Urothelium cell line (cell line): Measurements from ENCODE around the gene MCM3AP.

Source experiments
- DNase-seq: peaks from one replicate; pipeline ENCODE4 v3.0.0; 2011; ENCODE audit warnings: low spot score, mixed read lengths
- FAIRE-seq: peaks from 2 replicates; lab custom pipeline; 2011; peaks lifted over from hg19 to GRCh38; lab: Jason Lieb, UNC

Gene MCM3AP

GRCh38 chr21:46220275-46220810, 65.1 kb downstream of the MCM3AP start:
- FAIRE-seq (no peak), DNase-seq (no peak)

GRCh38 chr21:46219591-46220239, 65.7 kb downstream of the MCM3AP start:
- FAIRE-seq: no peak
- no peak for DNase-seq

DNA sequence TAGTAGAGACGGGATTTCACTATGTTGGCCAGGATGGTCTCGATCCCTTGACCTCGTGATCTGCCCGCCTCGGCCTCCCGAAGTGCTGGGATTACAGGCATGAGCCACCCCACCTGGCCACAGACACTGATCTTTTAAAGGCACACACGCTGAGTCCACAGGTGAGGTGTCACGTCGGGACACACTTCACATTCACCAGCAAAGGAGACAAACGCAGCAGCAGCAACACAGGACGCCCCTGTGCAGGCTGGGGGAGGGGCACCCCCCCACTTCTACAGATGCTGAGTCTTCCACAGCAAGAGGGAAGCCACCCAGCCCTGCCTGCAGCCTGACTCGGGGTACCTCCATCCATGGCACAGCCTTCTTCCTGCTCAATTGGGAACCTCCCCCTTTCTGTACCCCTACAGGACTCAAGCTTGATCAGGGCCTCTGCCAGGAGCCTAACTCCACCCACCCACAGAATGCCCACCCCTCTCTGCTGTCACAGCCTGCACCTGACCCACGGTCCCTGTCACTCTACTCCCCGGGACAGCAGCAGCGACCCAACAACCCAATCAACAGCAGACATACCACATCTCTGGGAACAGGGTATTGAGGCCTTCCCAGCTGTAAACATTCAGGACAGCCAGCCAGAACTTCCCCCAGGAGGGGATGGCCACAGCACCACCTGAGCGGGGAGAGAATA, 66.4 kb downstream of the MCM3AP start:
- no peak for FAIRE-seq
- DNase-seq: no peak

GRCh38 chr21:46217511-46218196, 67.8 kb downstream of the MCM3AP start:
- no peak for FAIRE-seq

GRCh38 chr21:46216132-46216747, 69.2 kb downstream of the MCM3AP start:
- FAIRE-seq: no peak
- DNase-seq: no peak

More at GRCh38 chr21:46217511-46218196, 67.8 kb downstream of the MCM3AP start:
- no peak for DNase-seq

GRCh38 chr21:46215436-46216131, 69.8 kb downstream of the MCM3AP start:
- DNase-seq (no peak), FAIRE-seq (no peak)

GRCh38 chr21:46214478-46215340, 70.7 kb downstream of the MCM3AP start:
- DNase-seq (no peak), FAIRE-seq (no peak)

DNA sequence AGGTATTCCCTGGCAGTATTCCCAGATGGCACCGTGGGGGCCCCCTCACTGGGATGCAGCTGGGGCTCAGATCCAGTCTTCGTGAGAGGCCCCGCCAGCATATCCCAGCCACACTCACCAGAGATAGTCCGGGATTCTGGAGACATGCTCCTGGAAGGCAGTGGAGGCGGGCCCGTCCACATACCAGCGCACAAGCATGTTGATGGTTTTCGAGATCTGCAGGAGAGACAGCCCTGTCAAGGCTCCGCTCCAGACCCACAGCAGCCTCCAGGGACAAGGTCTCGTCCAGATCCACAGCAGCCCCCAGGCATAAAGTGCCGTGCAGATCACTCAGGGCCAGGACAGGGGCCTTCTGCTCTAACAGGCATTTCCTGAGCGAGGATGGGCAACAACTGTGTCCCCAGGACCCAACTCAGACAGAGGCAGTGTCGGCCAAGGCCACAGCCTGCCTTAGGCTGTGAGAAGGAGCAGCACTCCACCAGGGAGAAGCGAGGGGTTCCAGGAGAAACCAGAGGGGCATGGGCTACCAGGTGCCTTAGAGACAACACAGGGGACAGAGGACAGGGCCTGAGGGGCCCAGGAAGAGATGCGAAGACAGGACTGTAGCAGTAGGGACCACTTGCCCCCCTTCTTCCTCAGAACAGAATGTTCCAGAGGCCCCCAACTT, 71.7 kb downstream of the MCM3AP start:
- FAIRE-seq (no peak), DNase-seq (no peak)

DNA sequence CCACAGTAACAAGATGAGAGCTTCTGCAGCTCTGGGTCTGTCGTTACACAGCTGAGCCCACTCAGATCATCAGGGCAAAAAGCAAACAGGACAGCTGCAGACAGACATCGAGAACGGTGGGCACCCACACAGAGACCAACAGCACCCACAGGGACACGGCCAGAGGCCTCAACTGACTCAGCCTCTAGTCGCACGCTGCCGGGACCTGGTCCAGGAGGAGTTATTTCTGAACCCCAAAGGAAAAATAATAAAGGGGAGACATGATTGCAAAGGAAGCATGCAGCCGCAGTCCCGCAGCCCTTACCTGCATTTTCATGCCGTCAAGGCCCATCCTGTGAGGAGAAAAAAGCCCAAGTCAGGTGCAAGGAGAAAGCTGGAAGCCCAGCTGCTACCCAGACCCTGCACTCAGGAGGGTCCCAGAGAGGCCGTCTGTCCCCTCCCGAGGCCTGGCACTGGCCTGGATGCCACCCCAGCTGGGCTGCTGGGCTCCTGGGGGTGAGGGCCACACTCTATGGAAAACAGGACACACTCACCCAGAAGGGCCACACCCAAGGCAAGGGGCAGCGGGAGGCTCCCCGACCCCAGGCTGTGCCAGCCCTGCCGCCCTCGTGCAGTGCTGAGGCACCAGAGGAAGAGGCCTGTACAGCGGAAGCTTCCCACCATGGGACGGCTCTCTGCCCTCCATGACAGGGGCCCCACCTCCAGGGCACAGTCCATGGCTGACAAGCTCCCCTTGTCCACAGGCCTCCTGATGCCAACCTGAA, 72.5 kb downstream of the MCM3AP start:
- no peak for DNase-seq
- no peak for FAIRE-seq

DNA sequence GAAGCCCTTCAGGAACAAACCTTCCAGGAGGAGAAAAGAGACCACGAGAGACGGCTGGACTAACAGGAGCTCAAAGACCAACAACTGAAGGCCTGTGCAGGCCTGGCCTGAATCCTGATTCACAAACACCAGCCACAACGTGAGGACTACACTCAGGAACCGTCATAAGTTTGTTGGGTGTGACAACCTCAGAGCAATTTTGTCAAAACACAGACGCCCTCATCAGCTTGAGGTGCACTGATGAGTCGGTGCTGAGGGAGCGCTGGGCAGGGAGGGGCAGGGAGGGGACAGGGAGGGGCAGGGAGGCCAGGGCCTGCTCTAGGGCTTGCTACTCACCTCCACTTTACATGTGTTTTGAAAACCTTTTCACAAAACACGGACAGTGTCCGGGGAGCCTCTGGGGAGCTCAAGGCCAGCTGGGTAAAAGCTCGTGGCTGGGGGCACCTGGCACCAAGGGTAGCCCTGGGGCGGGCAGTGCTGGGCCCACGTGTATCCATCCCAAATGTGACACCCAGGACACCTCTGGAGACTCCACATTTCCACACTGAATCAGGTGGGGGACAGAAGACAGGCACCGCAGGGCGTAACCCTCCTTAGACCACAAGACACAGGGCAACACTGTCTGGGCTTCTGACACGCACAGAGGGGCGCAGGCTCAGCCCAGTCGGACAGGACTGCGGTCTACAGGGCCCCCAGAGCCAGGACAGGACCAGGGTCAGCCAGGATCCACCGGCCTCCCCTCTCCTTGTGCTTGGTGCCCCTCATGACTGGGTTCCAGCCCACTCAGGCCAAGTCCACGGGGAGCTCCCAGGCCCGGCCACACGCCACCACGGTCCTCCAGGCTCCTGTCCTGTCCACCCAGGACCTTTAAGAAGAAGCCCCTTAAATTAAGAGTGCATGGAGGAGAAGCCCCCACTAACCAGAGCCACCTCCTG, 73.4 kb downstream of the MCM3AP start:
- no peak for FAIRE-seq
- DNase-seq: no peak

DNA sequence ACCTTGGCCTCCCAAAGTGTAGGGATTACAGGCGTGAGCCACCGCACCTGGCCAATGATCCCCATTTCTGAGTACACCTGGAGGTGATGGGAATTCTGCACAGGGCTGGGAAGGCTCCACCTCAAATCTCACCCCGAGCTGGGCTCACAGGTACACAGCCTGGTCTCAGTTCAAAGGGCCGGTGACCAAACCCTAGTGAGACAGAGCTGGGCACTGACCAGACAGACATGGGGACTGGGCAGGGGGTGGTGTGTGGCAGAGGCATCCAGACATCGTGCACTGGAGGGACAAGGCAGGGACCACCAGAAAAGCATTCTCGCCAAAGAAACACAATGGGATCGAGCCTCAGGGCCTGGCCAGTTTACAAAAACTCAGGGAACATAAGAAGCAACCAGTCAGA, 74.0 kb downstream of the MCM3AP start:
- DNase-seq (no peak), FAIRE-seq (no peak)

DNA sequence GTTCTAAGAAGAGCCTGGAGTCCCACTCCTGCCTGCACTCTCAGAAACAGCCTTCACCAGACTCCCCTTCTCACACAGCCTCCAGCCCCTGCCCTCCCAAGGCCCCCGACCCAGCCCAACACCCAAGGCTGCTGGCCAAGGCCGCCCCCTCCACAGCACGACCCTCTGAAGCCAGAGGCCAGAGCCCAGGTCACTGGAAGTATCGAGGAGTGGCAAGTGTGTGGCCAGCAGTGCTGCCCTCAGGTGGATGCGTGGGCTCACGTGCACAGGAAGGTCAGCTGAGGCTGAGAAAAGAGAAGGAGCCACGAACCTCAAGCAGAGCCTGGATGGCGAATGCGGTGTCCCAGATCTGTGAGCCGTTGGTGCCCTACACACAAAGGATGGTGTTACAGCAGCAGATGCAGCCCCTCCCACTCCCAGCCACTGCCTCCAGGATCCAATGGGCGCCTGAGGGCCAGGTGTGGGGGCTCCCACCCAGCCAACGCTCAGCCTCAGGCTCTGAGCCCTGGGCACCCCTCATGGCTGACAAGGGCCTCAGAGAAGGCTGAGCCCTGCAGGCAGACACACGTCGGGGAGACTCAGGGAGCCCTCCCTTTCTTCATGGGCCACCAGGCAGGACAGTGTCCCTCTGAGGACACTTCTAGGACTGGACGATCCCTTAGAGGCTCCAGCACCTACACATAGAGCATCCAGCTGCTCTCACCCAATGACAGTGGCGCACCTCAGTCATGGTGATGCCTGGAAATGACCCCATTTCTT, 74.9 kb downstream of the MCM3AP start:
- DNase-seq (no peak), FAIRE-seq (no peak)

DNA sequence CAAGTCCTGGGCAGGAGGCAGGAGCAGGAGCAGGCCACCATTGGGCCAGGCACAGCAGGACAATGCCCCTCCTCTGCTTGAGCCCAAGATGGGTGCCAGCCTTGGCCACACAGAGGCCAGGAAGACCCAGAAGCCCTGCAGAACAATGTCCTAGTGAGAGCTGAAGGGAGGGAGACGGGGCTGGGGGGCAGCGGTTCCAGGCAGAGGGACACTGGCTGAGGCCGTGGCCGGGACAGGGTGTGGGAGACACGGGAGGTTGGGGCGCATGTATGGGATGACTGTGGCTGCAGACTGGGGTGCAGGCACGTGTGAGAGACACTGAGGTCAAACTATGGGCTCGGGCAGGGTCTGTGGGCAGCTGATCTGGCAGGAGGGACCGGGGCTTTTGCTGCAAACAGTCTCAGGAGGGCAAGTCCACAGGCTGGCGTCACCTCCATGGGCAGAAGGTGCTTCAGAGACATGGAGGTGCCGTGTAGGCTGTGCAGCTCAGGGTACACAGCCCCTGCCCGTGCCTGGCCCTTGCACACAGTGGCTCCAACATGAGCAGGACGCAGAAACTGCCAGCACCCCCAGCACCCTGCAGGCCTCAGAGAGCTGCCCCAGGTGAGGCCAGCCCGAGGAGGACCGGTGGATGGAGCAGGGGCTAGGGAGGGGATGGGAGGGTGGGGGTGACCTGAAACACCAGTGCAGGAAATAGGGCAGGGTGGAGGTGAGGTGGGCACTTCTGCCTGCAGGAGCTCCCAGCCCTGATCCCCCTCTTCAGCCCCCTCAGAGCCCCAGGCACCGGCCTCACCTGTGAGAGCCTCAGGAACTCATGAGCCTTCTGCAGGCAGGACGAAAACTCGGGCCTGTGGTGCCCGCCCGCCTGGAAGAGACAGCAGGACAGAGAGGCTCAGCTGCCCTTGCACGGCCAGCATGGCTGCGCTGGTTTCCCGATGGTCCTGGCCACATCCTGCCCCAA, 76.4 kb downstream of the MCM3AP start:
- DNase-seq (no peak), FAIRE-seq (no peak)

- no peak for DNase-seq
- FAIRE-seq: no peak
Measured at GRCh38 chr21:46207920-46208591, 77.4 kb downstream of the MCM3AP start.
